OCI-LY1 (cell line): ENCODE data around the gene TMEM26.

Source experiments
- EZH2 ChIP-seq: fragments of 200-600 bp; sonication (generic), shearing (Covaris generic); IDR thresholded peaks from 2 replicates; pipeline ENCODE4 v1.8.0; 2017; ENCODE audit warnings: borderline replicate concordance, mixed run types, mild to moderate bottlenecking, antibody characterized with exemption, low read length, moderate library complexity, mixed read lengths
- TF ChIP-seq, protein P1 (sequence below): fragments of 200-600 bp; sonication (generic), shearing (Covaris generic); IDR thresholded peaks from 2 replicates; pipeline ENCODE4 v1.5.1; 2017; ENCODE audit warnings: mild to moderate bottlenecking, antibody characterized with exemption, low read length, moderate library complexity, mixed read lengths

DNA sequence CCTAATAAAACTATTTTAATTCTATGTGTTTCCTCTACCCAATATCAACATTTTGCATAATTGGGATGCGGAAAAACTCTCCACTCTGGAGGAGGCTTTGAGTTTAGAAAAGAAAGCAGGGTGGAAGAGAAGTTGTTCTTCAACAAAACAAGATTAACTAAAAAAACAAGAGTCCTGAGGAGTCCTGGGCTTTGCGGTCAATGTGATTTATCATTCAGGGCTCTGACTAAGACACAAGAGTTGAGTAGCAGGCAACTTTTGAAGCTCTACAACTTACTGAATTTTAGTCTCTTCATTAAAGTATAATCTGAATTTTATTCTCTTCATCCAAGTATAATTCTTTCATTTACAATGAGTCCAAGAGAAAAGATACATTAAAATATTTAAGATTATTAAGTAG lies 18.3 kb upstream of the TMEM26 start:
- TF ChIP-seq, protein P1, sequence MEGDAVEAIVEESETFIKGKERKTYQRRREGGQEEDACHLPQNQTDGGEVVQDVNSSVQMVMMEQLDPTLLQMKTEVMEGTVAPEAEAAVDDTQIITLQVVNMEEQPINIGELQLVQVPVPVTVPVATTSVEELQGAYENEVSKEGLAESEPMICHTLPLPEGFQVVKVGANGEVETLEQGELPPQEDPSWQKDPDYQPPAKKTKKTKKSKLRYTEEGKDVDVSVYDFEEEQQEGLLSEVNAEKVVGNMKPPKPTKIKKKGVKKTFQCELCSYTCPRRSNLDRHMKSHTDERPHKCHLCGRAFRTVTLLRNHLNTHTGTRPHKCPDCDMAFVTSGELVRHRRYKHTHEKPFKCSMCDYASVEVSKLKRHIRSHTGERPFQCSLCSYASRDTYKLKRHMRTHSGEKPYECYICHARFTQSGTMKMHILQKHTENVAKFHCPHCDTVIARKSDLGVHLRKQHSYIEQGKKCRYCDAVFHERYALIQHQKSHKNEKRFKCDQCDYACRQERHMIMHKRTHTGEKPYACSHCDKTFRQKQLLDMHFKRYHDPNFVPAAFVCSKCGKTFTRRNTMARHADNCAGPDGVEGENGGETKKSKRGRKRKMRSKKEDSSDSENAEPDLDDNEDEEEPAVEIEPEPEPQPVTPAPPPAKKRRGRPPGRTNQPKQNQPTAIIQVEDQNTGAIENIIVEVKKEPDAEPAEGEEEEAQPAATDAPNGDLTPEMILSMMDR = no peak
- no peak for TF ChIP-seq EZH2
